M059J (cell line): Measurements from ENCODE around the gene FLVCR2. TPM values are rescaled to one million over a fixed set of nuclear protein-coding genes. Genes with fewer than 3 reads are reported as not detected.
"Not testable (repeated sequence)": the region's sequence is repeated elsewhere in the genome, so short reads cannot be mapped to it uniquely, and the experiment has no call there.

Experiments
- DNase-seq: peaks from one replicate; pipeline ENCODE4 v3.0.0-alpha.2; 2012; ENCODE audit warnings: low read depth
- total RNA-seq: library from RNA; depleted of rRNA; stranded (reverse); fragments of >200 nt; shearing (Covaris generic); gene quantifications from 2 replicates; pipeline ENCODE4 v1.2.3, GENCODE V29; 2014

FLVCR2 gene
- total RNA-seq, 1 experiment from 2014 or later = 0.22 TPM

DNA sequence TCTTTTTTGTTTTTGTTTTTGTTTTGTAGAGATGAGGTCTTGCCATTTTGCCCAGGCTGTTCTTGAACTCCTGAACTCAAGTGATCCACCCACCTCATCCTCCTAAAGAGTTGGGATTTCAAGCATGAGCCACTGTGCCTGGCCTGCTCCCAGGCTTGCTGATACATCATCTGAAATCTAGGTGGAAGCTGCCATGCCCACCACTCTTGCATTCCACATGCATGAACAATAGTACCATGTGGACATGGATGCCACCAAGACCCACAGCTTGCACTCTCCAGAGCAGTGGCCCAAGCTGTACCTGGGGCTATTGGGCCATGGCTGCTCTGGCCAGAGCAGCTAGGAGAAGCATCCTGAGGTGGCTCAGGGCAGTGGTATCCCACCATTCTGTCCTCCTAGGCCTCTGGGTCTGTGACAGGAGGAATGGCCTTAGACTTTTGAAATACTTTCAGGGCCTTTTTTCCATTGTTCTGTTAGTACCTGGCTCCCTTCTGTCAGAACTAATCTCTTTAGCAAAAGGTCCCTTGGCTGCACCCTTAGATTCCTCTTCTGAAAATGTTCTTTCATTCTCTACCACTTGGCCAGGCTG lies 13.7 kb downstream of the FLVCR2 start:
- no peak for DNase-seq

DNA sequence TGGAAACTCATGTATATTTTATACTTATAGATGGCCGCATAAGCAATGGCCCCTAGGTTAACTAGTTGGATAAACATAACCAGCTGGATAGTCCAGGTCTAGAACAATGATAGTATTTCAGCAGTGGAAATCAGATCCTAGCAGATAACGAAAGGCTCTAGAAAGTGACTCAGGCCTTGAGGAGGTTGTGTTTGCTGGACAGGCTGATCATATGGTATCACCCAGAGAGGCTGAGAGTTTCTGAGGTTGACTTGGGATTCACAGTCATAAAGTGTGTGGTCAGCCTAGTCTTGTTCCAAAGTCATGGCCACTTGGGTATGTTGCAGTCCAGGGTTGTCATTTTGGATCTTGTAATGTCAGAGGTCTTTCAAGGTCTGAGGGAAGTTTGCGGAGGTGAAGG lies 16.8 kb downstream of the FLVCR2 start:
- no peak for DNase-seq

- no peak for DNase-seq
These were observed 18.7 kb downstream of the FLVCR2 start for GRCh38 chr14:75597149-75597548.

DNA sequence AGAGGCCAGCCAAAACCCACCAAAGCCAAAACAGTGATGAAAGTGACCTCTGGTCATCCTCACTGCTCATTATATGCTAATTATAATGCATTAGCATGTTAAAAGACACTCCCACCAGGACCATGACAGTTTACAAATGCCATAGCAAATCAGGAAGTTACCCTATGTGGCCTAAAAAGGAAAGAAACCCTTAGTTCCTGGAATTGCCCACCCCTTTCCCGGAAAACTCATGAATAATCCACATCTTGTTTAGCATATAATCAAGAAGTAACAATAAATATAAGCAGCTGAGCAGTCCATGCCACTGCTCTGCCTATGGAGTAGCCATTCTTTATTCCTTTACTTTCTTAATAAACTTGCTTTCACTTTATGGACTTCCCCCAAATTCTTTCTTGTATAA lies 21.7 kb downstream of the FLVCR2 start:
- DNase-seq = not testable (repeated sequence)

DNA sequence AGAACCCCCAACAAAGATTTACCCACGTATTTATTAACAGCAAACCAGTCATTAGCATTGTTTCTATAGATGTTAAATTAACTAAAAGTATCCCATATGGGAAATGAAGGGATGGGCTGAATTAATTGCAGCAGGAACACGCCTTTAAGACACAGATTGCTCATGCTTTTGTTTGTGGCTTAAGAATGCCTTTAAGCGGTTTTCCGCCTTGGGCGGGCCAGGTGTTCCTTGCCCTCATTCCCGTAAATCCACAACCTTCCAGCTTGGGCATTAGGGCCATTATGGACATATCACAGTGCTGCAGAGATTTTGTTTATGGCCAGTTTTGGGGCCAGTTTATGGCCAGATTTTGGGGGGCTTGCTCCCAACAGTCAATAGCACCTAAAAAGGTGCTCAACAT lies 22.6 kb downstream of the FLVCR2 start:
- DNase-seq = not testable (repeated sequence)

- no peak for DNase-seq
These were observed 24.1 kb downstream of the FLVCR2 start for GRCh38 chr14:75602503-75602902.

DNA sequence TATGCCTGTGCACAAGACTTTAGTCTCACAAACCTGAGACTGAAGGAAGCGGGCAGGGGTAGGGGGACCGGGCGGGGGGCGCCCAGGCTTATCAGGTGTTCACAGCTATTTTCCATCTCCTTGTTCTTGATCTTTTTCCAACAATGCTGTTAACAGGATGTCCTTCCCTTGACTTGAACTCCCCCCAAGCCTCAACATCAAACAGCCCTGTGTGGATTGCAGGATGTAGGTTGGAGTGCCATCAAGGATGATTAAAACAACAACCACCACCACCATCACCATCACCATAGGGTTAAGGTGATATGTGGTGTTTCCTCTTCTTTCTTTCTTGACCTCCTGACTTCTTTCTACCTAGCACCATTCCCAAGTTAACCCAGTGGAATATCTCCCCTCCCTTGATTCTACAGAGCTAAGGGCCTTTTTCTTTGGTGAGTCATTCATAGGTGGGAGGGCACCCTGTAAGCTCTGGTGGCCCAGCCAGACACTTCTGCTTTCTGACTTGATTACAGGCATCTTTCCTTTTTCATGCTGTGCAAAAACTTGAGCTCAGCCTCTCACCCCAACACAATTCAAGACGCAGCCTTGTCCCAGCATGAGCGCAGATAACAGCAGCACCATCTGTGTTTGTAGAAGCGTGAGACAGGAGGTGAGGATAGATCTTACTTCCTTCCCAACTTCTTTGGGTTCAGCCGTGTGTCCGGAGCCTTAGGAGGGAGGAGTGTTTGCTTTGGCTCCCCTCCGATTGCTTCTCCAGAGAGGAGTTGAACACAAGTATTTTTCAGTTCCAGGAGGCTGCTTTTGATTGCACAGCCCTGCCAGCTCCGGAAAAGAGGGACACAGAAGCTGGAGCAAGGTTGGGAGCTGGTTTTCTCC lies 26.8 kb downstream of the FLVCR2 start:
- DNase-seq = no peak

- no peak for DNase-seq
These were observed 27.5 kb downstream of the FLVCR2 start for GRCh38 chr14:75605916-75606315.

DNA sequence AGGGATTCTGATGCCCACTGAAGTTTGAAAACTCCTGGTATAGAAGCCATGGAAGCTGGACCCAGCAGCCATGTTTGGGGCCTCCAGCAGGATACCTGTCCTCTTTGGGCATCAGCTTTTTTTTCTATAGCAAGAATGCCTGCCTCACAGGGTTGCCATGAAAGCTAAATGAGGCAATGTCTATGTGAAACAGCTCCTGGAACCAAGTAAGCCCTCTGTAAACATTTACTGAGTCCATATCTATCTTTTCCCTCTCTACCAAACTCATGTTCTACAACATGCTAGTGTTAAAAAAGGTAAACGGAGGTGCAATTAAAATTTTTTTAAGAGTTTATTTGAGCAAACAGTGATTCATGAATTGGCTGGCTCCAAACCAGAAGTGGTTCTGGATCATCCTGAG lies 28.6 kb downstream of the FLVCR2 start:
- no peak for DNase-seq

GRCh38 chr14:75607842-75608640 lies 29.6 kb downstream of the FLVCR2 start:
- DNase-seq = no peak

DNA sequence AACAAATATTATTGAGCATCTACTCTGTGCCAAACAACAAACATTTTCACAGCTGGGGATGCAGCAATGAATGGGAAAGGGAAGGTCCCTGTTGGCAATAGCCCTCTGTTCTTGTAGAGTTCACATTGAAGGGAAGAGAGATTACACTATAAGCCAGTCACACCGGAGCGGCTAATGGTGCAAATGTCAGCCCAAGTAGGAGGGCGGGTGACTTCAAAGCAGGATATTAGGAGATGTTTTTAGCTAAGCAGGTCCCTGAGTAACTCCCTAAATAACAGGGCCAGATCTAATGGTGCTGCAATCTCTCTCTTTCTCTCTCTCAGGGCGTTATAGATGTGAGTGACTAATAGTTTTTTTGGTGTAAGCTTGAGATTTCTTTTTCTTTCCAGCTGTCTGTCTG lies 30.7 kb downstream of the FLVCR2 start:
- no peak for DNase-seq

GRCh38 chr14:75609606-75610475 lies 31.4 kb downstream of the FLVCR2 start:
- DNase-seq = no peak

GRCh38 chr14:75610834-75611233 lies 32.4 kb downstream of the FLVCR2 start:
- no peak for DNase-seq

- DNase-seq = no peak
These were observed 33.7 kb downstream of the FLVCR2 start for GRCh38 chr14:75612157-75612556.

GRCh38 chr14:75614179-75614578 lies 35.8 kb downstream of the FLVCR2 start:
- no peak for DNase-seq

- DNase-seq = no peak
These were observed 36.8 kb downstream of the FLVCR2 start for GRCh38 chr14:75615200-75615599.

DNA sequence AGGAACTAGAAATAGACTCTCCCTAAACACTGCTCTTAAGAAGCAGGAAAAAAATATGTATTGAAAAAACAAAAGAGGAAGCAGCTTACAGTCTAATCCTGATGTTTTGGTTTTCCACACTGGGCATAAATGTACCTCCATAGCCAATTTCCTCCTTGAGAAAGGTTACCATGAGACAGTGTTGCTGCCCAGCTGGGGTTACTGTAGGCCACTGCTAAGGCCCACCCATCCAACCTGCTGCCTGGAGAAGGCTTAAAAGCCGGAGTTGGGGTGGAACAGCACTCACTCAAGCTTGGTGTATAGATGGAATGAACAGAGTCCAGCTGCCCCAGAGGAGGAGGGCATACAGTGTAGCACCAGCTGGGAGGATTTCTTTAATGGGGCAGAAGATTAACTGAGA lies 41.1 kb downstream of the FLVCR2 start:
- no peak for DNase-seq

GRCh38 chr14:75625034-75625433 lies 46.6 kb downstream of the FLVCR2 start:
- DNase-seq = no peak

DNA sequence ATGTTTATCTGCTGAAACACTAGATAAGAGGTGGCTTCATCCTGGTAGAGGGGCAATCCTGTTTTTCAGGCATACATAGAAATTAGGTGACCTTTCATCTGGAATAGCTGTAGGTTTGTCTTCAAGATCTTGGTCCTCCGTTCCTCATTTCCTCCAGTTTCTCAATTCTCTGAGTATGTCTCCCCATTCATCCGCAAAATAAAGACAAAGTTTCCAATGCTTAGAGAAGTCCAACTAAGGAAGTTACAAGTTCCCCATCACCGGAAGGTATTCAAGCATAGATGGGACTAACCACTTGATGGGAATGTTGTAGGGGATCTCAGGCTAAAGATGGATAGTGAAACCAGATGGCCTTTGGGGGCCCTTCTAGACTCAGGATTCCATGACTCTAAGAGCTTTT lies 48.0 kb downstream of the FLVCR2 start:
- no peak for DNase-seq

DNA sequence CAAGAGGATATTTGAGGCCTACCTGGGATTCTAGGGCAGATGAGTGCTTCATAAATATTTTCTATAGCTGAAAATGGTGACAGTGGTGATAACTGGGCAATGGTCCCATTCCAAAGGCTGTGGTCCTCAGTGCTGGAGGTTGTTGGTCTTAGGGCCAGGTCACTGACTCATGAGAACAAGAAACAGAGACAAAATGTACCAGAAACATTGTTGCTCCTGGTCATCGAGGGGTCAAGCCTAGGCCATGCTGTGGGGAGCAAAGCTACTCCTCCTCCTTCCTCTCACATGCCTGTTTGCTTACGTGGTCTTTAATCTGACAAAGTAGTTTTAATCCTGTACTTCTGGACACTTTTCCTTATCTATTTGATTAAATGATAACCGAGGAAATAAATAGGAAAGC lies 48.4 kb downstream of the FLVCR2 start:
- DNase-seq = no peak

DNA sequence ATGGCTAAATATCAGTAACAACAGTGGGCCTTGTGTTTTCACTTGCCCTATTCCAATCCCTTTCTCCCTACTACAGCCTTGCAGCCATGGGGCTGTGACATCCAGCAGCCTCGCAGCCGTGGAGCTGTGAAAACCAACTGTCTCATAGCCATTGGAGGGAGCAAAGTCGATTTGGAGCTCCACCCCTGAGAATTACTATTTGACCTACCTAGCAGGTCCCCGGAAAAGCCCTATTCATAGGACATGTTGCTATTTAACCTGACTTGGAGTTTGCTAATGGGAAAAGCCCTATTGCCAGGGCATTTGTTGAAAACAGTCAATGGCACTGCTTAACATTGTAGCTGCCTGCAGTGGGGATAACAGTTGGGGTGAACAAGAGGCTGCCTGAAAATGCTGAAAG lies 49.0 kb downstream of the FLVCR2 start:
- DNase-seq = no peak

GRCh38 chr14:75628816-75629215 lies 50.4 kb downstream of the FLVCR2 start:
- DNase-seq = no peak
